Measurements from ENCODE around the gene CCDC150. TPM values are rescaled to one million over a fixed set of nuclear protein-coding genes. Genes with fewer than 3 reads are reported as not detected.

CCDC150 gene
- total RNA-seq, 3 donors from 2014 or later: 2.1 to 5.3 (median 3.1) TPM

GRCh38 chr2:196712867-196713266, 73.4 kb downstream of the CCDC150 start:
- TF ChIP-seq, protein P1, sequence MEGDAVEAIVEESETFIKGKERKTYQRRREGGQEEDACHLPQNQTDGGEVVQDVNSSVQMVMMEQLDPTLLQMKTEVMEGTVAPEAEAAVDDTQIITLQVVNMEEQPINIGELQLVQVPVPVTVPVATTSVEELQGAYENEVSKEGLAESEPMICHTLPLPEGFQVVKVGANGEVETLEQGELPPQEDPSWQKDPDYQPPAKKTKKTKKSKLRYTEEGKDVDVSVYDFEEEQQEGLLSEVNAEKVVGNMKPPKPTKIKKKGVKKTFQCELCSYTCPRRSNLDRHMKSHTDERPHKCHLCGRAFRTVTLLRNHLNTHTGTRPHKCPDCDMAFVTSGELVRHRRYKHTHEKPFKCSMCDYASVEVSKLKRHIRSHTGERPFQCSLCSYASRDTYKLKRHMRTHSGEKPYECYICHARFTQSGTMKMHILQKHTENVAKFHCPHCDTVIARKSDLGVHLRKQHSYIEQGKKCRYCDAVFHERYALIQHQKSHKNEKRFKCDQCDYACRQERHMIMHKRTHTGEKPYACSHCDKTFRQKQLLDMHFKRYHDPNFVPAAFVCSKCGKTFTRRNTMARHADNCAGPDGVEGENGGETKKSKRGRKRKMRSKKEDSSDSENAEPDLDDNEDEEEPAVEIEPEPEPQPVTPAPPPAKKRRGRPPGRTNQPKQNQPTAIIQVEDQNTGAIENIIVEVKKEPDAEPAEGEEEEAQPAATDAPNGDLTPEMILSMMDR (IDR thresholded peaks at IDR 0.05): no peak
- H3K9me3 ChIP-seq: no peaks in the 10 kb centered on the region
- no peak overlapping the region for H3K4me3 ChIP-seq
- ATAC-seq: no peak
- no peak for DNase-seq
- no peaks in the 10 kb centered on the region for H3K36me3 ChIP-seq (ENCODE audit: low read depth)
- intact Hi-C loops (cut with DNase I, micrococcal nuclease): no loop called here
- H3K4me1 ChIP-seq (ENCODE audit: low read depth): no peaks in the 10 kb centered on the region

DNA sequence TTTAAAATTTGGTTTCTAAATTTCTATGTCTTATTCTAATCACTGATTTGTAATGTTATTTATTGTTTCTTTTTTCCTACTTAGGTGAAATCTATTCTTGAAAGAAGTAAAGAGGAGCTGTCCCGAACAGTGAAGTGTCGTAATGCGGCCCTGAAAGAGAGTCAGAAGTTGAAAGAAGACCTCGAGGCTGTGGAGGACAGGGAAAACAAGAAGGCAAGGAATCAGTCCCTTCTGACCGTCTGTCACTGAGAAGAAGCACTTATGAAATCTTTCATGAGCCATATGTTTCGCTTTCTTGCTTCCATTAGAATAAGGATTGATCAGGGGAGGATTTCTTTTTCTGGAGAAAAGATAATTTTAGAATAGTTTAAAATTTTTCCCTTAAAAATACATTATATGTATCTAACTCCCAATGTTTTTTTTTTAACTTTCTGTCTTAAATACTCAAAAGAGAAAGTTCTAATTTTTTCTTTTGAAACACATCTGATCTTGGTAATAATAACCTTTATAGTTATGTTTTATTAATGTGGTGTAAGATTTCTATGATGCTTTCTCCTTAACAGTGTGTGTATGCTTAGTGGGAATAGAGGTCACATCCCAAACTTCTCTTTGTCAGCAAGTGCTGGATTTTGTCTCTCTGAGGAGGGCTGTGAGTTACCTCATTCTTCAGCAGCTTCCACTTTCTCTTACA, 79.0 kb downstream of the CCDC150 start:
- Histone ChIP-seq H3K9me3 (no peaks in the 10 kb centered on the region), H3K4me3 (no peak overlapping the region), H3K36me3 (ENCODE audit: low read depth) (no peaks in the 10 kb centered on the region), H3K4me1 (ENCODE audit: low read depth) (no peaks in the 10 kb centered on the region)
- ATAC-seq (no peak), DNase-seq (no peak)
- intact Hi-C loops (cut with DNase I, micrococcal nuclease): no loop called here
- TF ChIP-seq, protein P1 (IDR thresholded peaks at IDR 0.05): no peak

- H3K4me1 ChIP-seq (ENCODE audit: low read depth): no peaks in the 10 kb centered on the region
- no peaks in the 10 kb centered on the region for H3K36me3 ChIP-seq (ENCODE audit: low read depth)
- ATAC-seq (peak; percentile 36), DNase-seq (no peak)
- intact Hi-C loops (cut with DNase I, micrococcal nuclease): no loop called here
- no peak overlapping the region for H3K4me3 ChIP-seq
- no peaks in the 10 kb centered on the region for H3K9me3 ChIP-seq
- TF ChIP-seq, protein P1 (IDR thresholded peaks at IDR 0.05): no peak
Measured at GRCh38 chr2:196719110-196719872, 79.8 kb downstream of the CCDC150 start.

DNA sequence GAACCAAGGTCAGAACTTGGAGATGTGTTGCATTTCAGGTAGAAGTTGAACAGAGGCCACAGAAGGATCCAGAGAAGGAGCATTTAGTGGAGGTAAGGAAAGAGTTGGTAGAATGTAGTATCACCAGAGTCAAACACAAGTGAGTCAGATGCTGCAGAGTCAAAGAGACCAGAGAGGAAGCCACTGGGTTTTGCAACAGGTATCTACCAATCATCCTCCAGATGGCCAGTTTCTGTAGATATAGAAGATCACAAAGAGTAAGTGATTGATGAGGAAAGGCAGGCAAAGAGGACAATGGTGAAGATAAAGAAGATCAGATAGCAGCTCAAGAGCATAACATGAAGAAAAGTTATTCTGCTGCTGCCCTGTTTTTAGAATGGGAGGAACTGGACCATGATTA, 84.1 kb downstream of the CCDC150 start:
- ATAC-seq (no peak), DNase-seq (no peak)
- Histone ChIP-seq H3K4me1 (ENCODE audit: low read depth) (no peaks in the 10 kb centered on the region), H3K4me3 (no peak overlapping the region), H3K9me3 (no peaks in the 10 kb centered on the region), H3K36me3 (ENCODE audit: low read depth) (no peaks in the 10 kb centered on the region)
- intact Hi-C loops (cut with DNase I, micrococcal nuclease): no loop called here
- TF ChIP-seq, protein P1 (IDR thresholded peaks at IDR 0.05): no peak

GRCh38 chr2:196725218-196725617, 85.7 kb downstream of the CCDC150 start:
- no peak for ATAC-seq
- Histone ChIP-seq H3K4me1 (ENCODE audit: low read depth) (no peaks in the 10 kb centered on the region), H3K9me3 (no peaks in the 10 kb centered on the region), H3K4me3 (no peak overlapping the region), H3K36me3 (ENCODE audit: low read depth) (no peaks in the 10 kb centered on the region)
- TF ChIP-seq, protein P1 (IDR thresholded peaks at IDR 0.05): no peak
- intact Hi-C loops (cut with DNase I, micrococcal nuclease): no loop called here
- DNase-seq: no peak
